ENCODE data around the gene OTX2. TPM values are rescaled to one million over a fixed set of nuclear protein-coding genes. Genes with fewer than 3 reads are reported as not detected.

Gene OTX2
- polyA plus RNA-seq, 4 donors = not detected

DNA sequence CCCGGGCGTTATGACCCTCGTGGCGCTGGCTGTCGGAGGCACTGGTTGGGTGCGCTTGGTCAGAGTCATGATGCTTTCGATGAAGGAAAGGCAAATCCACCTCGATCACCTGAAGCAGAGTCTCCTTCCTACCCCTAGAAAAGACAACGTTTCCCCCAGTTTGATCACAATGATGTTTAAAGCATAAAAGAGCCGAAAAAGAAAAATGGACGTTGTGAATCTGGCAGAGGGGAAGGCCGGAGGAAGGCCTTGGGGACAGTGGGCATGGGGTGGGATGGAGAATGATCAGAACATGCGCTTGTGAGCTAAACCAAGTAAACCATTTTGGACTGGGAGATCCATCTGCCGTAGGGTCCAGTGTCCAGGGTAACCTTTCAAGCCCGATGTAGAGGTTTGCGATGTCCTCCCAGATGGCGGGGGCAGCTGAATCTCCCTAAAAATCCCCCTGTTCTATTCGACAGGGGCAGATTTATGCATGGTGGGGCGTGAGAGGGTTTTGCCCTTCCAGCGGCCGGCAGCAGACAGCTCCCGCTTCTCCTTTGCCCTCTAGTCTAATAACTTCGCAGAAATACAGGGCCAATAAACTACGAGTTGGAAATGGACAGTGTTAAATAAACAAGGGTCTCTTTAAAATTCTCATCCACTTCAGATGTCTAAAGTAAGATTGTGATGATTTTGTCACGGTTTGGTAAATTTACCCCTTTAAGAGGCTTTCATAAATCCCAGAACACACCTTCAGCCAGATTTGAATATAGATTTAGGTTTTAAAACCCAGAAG lies 2.3 kb upstream of the OTX2 start:
- no peak for DNase-seq (ENCODE audit: low read depth in 4 of 4, low spot score in 3 of 4)

DNA sequence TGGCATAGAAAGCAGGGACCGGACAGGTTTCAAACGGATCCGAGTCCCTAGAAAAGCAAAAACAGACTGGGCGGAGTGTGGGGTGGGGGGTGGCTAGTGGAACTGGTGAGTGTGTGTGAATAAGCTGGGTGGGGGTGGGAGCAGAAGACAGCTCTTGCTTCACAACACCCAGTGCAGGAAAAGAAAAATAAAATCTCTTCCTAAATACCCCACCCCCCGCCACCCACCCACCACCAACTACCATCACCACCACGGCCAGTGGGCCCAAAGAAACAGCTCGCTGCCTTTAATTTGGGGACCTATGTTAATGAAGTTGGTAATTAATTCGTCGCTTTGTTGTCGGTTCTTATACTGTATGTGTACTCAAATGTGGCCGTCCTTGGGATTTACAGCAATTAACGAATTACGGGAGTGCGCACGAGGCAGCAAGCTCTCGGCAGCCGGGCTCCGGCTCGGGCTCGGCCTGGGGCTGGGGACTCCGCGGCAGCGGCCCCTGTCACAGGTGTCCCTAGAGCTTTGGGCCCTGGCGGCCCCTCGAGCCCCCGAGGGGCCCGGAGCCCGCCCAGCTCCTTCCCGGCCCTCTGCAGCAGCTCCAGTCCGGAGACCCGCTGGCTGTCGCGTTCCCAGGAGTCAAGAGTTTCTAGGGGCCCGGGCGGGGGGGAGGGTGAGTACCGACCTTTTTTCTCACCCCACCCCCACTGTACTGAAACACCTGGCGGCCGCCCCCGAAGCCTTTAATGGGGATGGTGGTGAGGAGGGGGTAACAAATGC lies 1.5 kb upstream of the OTX2 start:
- no peak for DNase-seq (ENCODE audit: low read depth in 4 of 4, low spot score in 3 of 4)

DNA sequence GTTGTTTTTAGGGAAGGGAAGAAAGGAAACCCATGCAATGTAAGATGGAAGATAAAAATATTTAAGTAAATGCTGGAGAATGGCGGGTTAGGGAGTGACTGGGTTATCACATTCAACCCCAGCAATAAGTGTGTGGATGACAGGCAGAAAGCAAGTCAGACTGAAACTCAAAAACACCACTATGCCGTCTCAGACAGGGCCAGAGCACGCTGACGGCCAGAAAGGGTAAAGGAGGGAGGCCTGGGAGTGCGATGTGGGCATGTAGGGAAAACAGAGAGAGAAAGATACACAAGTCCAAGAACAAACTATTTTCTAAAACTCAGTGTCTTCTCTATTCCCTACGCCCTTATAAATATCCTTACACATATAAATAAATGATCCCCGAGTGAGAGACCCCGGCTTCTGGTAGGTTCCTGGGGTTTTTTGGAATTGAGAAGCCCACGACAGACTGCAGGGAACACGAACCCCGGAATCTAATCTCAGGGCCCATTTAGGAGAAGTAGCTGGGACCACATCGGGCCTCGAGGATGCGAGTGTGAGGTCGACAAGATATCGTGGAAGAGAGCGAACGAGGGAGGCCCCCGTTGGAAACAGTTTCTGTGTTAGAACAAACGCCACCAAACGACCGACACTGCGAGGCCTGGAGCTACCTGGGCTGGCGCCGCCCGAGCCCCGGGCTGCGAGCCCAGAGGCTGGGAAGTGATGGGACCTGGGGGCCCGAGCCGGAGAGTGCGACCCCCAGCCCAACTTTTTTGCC lies 735 bp upstream of the OTX2 start:
- DNase-seq (ENCODE audit: low read depth in 4 of 4, low spot score in 3 of 4) = no peak

DNA sequence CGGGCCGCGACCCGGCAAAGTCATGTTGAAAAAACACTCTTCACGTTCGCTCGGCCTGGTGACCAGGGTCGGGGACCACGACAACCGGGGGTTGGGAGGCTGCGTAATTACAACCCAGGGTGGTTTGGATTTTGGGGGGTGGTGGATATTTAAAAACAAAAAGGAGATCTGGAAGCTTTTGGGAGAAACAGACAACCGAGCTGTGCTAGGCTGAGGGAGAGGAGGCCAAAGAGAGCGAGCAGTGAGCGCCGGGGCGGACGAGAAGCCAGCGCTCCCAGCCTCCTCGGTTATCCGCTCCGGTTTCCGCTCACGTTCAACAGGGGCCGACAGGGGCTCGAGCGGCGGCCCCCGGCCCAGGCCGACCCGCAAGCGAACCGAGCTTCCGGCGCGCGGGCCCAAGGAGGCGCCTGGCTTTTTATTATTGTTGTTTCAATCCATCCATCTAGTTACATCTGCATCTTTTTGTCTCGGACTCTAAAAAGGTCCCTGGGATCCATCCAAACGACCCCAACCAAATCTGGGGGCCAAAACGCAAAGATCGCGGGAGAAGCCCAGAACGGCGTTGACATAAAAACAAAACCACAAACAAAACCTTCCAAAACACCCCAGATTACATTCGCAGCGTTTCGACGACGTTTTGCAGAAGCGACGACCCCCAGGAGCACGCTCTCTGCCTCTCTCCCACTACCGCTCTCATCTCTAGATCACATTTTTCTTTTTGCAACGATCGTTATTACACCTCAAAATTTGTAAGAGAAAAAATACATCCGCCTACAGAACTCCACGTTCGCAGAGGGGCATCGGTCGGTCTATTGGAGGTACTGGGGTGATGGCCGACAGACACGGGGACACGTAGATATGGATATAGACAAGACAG lies 771 bp downstream of the OTX2 start:
- DNase-seq (ENCODE audit: low read depth in 4 of 4, low spot score in 3 of 4) = no peak

DNA sequence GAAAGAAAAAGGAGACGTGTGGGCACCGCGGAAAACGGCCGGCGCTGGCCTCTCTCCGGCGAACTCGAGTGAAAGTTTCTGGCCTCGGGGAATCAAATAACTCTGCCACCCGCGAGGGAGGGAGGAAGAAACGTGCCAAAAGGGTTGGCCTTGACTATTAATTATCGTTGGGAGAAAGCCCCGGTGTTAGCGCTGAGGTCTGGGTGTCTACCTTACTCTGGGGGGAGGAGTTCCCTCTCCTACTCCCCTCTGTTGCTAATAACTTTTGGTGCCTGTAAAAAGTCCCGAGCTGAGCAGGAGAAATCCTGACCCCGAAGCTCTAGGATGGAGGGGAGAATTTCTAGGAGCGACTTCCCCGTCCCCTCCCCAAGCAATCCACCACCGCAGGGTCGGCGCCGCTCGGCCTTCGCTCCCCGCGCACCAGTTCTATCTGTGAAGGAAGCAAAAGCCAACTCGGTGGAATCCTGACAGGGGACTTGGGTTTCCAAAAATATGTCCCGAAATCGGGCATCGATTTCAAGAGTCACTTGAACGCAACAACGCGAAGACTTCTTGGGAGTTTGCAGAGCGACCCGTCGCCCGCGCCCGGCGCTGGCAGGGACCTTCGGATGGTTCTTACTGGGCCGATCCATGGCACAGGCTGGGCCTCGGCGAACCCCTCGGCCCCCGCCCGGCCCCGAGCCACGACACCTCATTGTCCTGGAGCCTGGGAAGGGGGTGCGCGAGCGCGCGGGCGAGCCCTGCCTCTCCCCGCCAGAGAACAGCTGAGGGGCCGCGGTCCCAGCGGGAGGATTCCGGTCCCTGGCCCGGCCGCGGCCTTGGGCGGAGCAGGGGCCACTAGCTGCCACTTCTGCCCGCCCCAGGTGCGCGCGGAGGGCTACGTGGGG lies 1.7 kb downstream of the OTX2 start:
- no peak for DNase-seq (ENCODE audit: low read depth in 4 of 4, low spot score in 3 of 4)

DNA sequence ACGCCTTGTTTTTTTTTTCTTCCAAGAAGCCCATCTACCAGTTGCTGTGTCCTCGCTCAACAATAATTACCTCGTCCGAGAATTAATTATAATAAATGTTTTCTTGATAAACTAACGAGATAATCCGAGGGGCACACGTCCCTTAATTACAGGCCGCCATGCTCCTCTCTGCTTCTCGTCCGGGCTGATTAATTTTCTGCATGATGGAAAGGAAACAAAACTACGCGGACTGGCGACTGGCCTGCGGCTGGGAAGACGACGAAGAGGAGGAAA lies 2.2 kb downstream of the OTX2 start:
- no peak for DNase-seq (ENCODE audit: low read depth in 4 of 4, low spot score in 3 of 4)

DNA sequence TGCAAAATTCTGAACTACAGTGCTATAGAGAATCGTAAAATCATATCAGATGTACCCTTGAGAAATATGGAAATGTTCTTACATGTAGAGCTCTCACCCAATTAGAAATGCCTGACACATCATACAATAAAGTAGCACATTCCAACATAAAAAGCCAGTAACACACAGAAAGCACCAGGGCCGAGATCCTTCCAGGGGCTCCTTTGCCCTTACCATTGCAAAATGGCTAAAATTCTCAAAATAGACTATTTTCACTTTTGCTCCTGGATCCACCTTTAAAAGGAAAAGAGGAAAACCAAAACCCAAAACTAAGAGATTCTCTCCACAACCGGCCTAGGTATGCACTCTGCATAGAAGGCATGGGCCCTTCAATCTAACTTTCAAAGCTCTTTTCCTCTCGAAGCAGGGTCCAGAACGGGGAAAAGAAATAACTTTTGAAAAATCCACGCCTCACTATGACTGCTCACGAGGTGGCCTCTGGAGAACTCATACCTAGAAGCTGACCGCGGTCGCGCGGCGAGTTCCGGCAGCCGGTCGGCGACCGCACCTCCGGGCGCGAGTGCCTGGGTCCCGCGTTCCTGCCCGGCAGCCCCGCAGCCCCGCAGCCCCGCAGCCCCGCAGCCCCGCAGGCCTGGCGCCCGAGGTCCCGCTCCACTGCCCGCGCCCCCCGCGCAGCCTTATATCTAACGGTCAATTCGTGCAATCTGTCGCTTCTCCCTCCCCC lies 2.7 kb downstream of the OTX2 start:
- DNase-seq (ENCODE audit: low read depth in 4 of 4, low spot score in 3 of 4) = no peak

DNA sequence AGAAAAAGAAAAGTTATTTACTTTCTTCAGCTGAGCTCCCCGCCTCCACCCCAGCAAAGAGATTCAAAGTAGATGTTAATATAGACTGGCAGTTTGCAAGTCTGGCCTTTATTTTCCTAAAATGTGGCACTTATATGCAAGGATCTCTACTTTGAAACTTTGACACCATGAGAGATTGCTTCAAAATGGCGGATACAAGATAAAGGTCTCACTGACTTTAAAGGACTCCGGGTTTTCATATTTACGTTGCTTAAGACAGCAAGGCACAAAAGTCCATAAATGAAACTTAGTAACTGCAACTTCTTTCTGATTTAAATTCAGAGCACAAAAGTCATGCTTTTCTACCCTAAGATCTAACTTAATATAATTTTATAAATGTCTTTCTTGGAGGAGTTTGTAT lies 3.5 kb downstream of the OTX2 start:
- no peak for DNase-seq (ENCODE audit: low read depth in 4 of 4, low spot score in 3 of 4)

DNA sequence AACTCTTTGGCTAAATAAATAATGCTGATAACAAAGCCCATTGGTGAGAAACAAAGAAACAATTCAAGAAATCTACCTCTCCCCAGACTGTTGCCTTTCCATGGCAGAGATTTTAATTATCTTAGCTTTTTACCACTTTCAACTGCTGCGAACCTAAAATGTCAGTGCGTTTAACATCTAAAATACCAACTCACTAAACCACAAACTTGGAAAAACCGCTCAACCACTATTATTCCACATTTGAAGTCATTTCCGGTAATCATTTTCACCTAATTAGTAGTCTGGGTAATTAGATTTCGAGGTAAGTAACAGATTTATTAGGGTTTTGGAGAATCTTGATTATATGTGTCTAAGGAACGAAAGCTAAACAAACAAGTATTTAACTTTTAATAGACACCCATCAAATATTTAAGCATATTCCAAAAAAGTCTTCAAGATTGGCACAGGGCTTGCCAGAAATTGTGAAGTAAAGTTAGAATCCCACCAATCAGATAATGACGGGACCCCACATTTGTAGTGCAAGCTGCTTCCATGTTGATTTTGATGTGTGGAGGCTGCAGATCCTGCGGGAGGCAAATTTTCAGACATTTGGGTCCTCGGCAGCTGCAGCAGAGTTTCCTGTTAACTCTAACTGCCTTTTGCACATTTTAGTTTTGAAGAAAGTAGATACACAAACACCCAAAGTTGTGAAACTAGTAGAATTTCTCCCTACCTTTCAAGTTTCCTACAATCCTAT lies 4.1 kb downstream of the OTX2 start:
- DNase-seq (ENCODE audit: low read depth in 4 of 4, low spot score in 3 of 4) = no peak

DNA sequence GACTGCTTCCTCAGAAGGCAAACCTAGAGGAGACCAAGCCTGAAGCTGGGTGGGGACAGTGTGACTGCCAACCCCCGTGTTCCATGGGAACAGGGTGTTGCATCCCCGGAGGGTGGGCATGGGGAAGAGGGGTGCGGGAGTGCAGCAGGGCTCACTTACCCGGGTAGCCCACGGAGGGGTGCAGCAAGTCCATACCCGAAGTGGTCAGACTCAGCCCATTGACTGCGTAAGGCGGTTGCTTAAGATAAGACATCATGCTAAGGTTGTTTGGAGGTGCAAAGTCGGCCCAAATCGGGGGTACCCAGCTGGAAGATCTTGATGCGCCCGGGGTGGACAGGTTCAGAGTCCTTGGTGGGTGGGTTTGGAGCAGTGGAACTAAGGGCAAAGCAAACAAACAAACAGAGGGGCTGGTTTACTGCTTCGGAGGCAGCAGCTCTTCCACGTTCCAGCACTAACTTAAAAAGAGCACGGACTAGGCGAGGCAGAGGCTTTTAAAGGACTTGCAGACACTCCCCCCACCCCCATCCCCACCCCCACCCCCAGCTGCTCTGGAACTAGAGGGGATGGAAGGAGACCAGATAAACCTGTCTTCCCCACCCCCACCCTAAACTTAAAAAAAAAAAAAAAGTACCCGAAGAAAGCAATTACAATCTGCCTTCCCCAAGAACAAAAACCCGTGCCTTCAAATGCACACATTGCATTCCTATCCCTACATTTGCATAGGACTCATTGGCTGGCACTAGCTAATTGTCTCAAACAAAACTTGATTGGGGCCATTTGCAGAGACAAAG lies 4.9 kb downstream of the OTX2 start:
- no peak for DNase-seq (ENCODE audit: low read depth in 4 of 4, low spot score in 3 of 4)

DNA sequence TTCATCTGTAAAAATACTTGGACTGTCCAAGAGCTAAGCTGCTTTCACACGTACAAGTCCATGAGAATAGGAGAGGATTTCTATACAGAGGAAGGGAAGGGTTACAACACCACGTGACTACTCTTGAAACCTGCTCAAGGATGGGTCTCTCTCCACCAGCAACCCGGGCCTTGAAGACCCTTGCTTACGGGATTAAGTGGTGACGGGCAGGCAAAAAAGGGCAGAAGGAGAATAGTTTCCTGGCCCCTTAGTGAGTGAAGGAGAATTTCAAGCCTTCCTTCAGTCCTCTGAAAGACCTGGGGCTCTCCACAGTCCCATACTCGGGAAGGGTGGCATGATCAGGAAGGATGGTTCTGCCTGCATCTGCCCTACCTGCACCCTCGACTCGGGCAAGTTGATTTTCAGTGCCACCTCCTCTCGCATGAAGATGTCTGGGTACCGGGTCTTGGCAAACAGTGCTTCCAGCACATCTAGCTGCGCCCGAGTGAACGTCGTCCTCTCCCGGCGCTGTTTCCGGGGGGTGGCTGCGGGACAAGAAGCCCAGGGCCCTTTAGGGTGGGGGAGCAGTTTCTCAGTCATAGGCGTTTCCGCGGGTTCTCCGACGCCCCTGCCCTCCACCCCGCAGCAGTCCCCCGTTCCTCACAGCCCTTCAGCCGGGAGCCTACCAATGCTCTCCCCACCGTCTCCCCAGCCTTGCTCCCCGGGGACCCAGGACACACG lies 6.3 kb downstream of the OTX2 start:
- DNase-seq (ENCODE audit: low read depth in 4 of 4, low spot score in 3 of 4) = no peak

DNA sequence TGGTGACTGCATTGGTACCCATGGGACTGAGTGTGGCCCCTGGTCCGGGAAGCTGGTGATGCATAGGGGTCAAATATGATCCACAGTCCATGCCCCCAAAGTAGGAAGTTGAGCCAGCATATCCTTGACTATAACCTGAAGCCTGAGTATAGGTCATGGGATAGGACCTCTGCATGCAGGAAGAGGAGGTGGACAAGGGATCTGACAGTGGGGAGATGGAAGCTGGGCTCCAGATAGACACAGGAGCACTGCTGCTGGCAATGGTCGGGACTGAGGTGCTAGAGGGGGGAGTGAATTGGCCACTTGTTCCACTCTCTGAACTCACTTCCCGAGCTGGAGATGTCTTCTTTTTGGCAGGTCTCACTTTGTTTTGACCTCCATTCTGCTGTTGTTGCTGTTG lies 8.4 kb downstream of the OTX2 start:
- no peak for DNase-seq (ENCODE audit: low read depth in 4 of 4, low spot score in 3 of 4)

DNA sequence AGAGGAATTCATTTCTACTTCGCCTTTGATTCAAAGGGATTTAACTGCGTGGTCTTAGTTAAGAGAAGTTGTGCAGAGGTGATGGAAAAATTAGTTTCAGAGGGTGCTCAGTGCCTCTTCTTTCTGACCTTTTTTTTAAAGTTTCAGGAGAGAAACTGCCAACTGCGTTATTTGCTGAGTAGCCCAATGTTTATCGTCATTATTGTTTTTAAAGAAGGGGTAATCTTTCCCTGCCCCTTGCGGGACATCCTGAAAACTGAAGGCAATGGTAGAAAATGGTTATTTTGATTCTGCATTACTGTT lies 11.0 kb downstream of the OTX2 start:
- no peak for DNase-seq (ENCODE audit: low read depth in 4 of 4, low spot score in 3 of 4)

DNA sequence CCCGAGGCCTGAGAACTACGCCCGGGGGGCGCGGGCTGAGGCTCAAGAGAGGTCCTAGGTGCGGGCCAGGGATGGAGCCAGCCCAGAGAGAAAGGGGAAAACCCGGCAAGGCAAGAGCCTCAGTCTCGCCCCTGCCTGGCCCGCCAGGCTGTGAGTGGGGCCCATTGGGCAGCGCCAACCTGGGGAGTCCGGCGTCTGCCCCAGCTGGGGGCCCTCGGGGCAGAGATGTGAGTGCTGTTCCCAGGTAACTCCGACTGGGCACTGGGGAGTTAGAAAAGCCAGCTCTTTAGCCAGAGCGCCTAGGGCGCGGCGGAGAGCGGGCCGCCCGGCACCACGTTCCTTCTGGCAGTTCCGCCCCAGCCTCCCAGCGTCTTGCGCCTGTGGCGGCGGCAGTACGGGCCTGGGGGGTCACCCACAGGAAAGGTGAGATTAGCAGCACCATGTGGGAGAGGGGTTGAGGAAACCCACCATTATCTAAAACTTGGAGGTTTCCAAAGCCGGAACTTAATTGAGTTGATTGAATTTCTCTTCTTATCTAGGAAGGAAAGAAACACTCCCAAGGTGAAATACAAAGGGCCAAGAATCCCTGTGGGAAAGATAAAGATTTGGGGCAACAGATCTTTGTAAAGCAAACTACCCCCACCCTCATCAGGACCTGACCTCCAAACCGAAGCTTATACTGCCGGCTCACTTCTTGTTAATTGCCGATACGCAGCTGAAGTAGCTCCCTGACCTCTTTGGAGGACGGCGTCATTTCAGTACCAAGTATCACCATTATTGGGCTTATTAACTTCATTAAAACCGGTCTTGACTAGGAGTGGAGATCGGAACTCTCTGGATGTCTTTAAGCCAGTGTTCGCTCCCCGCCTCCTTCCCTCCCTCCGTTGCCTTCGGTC lies 11.6 kb downstream of the OTX2 start:
- DNase-seq (ENCODE audit: low read depth in 4 of 4, low spot score in 3 of 4) = no peak

DNA sequence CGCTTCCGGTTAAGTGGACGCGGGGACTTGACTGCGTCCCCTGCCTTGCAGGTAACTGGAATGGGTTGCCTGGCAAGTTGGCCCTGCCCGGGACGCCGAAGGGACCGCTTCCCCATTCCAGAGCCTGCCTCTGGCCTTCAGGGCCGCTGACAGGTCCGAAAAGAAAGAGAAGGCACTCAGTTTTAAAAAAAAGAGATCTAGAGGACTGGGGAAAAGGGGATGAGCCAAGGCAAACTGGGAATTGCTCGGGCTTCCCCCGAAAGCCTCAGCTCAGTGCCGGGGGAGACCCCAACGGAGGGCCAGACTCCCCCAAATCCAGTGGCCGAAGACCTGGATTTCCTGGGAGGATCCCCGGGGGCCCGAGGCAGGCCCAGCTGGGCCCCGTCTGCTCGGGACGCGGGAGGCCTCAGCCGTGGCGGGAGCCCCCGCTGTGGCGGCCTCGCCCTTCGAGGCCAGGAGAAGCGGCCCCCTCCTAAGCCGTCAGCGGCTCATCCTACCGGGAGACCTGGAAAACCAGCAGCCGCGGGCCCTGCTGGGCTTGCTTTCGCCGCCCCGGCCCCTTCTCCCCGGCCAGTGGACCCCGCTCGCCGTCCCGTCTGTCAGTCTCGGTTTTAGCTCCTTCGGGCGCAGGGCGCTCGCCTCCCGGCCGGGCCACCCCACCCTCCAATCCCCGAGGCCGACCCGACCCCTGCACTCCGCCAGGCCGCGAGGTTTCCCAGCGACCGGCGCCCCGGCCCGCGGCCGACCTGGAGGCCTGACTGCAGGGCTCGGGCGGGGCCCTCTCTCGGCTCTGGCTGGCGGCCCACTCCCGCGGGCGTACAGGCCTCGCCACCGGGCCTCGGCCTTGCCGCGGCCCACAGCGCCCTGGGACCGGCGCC lies 12.5 kb downstream of the OTX2 start:
- DNase-seq (ENCODE audit: low read depth in 4 of 4, low spot score in 3 of 4) = no peak
